ENCODE data around the gene LBR. TPM values are rescaled to one million over a fixed set of nuclear protein-coding genes. Genes with fewer than 3 reads are reported as not detected.
A peak's percentile ranks its signal among the peaks of the same experiment; 100 is the strongest.

LBR gene
- total RNA-seq, 2 donors from 2014 or later: 52.4 to 61.3 TPM

DNA sequence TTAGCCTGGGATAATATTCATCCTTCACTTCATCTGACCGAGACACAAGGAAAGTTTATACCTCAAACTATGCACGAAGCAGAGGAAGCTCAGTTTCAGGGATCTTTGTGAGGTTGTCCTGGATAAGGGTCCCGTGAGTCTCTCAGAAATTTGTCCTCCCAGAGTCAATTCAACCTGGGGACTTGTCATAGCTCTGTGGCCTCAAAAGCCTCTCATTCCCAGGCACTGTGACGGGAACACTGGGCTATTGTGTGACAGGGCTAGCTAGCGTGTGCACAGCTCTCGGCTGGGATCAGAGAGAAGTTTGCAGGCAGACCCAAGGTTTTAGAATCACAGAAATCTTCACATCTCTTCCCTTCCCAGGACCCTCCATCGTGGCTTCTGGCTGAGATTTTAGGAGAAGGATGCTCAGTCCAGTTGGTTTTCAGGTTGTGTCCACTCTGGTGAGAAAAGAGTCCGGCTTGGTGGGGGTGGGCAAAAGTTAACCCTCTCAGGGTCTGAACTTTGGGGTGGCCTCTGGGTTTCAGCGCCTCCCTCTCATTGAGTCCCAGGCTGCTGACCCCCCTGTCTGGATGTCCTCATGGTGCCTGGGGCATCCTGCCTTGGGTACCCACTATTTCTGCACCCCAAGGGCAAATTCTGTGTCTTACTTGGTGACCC, 20.4 kb upstream of the LBR start:
- DNase-seq (ENCODE audit: low spot score): peak; percentile 34

DNA sequence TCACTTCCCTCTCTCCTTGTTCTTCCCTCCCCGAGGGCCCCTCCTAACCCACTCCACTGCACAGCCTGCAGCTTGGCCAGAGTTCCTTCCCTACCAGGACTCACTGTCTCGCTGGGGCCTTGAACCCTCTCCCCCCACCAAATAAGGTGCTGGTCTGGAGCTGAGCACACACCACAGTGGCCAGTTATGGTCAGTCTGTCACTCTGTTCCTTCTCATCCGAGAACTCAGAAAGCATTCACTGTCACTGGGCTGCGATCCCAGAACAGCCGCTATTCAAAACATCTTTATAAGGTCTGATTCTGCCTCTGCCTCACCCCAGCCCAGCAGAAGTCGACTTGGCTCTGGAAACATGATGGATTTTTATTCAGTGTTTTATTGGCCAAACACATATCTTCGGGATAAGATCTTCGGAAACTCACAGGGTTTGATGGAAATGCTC, 19.8 kb upstream of the LBR start:
- intact Hi-C loops (cut with DNase I): no loop called here
- peak; percentile 89 for DNase-seq (ENCODE audit: low spot score)

More for the DNA sequence above, 20.4 kb upstream of the LBR start:
- intact Hi-C loops (cut with DNase I): no loop called here

DNA sequence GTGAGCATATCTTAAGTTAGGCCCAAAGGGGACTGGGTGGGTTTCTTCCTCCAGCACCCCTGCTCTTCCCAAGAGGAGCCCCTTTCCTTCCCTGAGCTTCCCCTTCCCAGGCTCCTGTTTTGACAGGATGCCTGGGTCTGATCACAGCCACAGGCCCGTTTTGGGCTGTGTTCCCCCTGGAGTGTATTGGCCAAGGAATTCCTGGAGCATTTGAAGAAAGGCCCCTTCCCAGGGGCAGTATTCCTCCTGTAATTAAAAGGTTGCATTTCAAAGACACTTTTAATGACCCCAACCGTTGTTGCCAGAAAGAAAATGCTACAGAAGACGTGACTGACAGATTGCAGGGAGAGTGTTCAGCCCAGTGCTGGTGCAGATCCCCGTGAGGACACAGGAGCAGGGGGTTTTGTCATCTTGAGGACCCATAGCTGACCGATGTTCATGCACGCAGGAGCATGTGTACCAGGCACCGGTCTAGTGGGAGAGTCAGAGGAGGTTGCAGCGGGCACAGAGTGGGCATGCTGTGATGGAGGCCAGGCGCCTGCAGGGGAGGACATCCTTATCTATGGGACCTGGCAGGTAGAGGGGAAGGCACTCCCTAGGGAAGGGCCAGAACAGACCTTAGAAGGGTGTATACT, 19.3 kb upstream of the LBR start:
- DNase-seq (ENCODE audit: low spot score): no peak
- intact Hi-C loops (cut with DNase I): no loop called here

DNA sequence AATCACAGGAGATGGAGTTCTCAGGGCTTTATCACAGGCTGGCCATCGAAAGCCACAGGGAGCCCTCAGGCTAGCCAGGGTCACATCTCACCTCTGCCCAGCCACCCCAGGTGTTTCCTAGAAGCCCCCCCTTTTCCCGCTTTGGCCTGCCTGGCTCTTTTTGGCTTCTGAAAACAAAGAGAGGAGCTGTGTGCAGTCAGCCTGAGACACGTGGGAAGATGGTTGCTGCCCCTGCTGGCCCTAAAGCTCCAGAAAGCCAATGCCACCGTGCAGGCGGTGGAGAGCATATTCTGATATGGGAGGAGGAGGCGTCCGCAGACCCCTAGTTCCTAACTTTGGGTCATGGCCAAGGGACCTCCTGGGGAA, 18.7 kb upstream of the LBR start:
- DNase-seq (ENCODE audit: low spot score): no peak
- intact Hi-C loops (cut with DNase I): no loop called here

DNA sequence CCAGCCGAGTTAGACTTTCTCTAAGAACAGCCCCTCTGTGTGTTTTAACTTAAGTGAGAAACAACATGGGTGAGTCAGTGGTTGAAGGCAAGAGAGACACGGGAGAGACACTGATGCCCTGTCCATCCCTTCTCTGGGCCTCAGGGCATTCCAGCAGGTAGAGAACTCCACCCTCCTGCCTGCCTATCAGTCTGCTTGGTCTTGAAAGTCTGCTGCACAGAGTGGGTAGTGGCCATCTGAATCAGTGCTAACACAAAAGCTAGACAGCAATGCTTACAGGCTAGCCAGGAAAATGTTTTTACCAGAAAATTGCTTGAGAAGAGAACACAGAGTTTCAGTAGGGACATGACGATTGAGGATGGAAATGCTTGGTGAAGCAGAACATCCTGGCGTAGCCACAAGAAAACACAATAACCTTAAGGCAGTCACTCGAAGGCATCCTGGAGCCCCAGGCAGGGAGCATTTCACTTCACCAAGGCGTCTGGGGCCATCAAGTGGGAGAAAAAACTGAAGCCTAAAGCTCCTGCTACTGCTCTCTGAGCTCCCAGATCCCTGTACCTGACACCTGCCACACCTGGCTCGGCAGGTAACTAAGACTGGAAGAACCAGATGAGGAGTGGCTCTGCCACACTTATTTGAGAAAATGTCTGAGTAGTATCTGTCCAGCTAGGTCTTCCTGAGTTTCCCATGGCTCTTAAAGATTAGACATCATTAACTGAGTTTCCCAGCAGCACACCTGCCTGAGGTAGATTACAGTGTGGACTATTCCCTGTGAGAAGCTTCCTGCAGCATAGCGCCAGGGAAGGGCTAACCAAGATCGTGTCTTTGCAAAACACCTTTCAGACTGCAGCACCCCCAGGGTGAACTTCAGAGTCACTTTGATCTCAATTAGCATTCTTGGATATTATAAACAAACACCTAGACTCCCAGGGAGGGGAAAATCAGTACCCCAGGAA, 18.1 kb upstream of the LBR start:
- intact Hi-C loops (cut with DNase I): no loop called here
- DNase-seq (ENCODE audit: low spot score): no peak

DNA sequence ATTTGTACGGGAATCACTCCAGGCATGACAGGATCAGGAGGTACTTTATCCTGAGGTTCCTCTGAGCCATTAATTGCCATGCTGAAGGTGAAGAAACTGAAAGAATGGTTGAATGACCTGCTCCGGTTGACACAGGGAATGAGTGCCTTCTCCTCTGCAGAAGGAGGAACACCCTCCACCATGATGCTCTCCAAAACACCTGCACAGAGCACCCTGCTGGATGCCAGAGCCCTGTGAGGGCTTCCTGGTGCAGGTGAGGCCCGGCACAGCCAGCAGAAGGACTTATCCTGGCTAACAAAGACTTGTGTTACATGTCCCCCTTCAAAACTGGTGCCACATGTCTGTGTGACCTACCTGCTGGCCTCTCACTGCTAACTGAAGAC, 14.3 kb upstream of the LBR start:
- intact Hi-C loops (cut with DNase I): no loop called here
- no peak for DNase-seq (ENCODE audit: low spot score)

DNA sequence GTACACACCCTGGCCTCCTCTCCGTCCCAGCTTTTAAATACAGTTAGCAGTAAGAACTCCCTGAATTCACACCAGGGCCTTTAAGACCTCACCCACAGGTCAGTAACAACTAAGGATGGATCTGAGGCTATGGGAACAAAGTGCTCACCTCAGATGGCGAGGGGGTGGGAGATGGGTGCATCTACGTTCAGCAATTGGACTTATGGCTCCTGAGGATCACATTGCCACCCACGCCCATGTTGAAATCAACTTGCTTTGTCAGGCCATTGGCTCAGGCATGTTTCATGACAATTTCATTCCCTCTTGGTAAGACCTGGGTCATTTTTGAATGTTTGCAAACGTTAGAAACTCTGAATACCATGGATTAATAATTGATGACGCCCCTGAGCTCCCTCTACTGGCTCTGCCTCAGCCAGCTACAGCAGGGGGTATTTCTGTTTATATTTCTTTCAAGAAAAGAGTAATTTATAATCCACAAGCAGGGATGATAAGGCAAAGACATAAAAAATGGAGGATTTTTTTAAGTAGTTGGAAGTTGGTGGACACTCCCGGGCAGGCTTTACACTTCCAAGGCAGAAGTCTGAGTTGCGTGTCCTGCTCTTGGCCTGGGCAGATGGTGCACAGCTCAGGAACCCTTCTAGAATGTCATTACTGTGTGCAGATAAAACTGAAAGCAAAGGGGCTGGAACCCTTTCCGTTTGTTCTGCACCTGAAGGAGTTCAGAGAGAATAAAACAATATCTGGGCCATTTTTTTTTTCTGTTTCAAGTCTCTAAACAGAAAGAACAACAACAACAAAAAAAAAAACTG, 13.7 kb upstream of the LBR start:
- DNase-seq (ENCODE audit: low spot score): no peak
- intact Hi-C loops (cut with DNase I): no loop called here

DNA sequence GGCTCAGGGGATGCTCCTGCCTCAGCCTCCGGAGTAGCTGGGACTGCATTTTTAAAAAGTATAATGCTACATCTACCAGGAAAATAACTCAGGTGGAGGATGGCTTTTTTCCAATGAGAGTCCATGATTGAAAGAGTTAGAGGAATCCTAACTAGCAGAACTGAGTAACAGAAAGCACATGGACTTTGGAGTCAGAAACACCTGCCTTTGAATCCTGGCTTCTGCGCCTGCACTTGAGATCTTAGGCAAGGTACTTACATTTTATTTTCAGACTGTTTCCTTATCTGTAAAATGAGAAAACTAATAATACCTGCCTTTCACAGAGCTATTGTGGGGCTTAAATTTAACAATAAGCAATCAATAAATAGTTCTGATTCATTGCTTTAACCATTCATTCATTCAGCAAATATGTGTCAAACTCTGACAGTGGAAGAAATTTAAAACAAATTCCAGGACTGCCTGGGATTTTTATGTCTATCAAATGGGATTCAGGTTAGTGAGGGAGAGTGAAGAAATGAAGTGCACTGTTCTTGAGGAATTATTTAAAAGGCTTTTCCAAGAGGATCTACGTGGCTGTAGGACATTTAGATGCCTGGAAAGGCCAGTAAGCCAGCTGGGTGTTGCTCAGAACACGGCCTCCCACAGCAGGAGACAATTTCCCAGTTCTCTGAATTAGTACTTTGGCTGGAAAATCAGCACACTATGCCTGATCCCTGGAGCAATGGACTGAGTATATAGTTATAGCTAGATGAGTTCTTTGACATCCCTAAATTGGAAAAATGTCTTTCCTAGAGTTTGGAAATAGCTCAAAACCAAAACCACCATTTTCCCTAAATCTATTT, 12.8 kb upstream of the LBR start:
- no peak for DNase-seq (ENCODE audit: low spot score)
- intact Hi-C loops (cut with DNase I): no loop called here

DNA sequence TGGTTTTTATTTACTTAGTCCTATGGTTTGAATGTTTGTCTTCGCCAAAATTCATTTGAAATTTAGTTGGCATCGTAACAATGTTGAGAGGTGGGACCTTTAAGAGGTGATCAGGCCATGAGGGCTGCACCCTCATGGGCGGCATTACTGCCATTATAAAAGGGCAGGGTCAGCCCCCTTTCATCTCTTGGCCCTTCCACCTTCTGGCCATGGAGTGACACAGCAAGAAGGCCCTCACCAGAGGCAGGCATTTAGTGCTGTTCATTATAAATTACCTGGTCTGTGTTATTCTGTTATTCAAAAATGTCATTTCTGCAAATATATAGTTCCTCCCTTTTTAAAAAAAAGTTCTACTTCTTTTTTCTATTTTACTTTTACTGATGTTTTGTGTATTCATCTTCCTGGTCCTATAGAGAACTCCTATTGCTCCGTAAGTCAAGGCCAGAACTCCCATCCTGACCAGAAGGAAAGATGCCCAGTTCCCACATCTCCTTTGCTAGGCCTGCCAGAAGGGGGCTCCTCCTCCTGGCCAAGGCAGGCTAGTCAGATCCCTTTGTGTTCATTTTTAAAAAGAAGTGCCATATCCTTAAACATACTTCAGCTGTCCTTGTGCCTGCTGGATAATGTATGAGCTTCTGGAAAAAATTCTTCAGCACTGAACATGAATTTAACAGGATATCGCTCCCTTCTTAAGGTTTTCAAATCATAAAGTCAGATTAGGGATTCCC, 10.0 kb upstream of the LBR start:
- no peak for DNase-seq (ENCODE audit: low spot score)
- intact Hi-C loops (cut with DNase I): no loop called here

DNA sequence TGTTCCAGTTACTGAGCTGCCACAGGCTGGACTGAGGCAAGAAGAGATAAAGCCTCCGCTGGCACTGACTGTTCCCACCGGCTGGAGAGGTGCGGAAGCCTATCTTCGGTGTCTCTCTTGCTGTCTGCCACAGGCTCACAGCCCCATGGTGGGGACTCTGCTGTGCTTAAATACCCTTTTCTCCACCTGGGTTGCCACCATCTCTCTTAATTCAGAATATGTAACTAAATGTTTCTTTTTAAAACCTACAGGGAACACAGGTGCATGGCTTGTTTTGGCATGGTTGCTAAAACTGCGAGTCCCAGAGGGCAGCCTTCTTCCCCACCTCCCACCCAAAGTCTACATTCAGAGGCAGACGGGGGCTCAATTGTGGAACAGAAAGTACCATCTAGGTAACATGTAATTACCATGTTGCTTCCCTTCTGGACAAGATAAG, 8.1 kb upstream of the LBR start:
- DNase-seq (ENCODE audit: low spot score): no peak
- intact Hi-C loops (cut with DNase I): no loop called here

DNA sequence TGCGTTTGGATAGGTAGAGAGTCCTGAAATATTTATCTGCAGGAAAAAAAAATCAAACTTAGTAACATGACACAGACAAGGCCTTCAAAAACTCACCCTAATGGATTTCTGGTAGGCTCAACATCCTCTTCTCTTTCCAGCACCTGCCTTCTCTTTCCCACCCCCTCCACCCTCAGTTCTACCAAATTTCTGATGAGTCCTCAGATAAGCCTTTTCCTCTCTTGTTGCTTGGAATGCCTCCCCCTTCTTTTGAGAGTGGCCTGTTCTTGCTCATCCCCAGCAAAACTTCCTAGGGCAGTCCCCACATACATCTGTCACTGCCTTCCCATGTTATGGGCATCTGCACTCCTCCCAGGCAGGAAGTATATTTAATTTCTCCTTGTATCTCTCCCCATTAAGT, 7.6 kb upstream of the LBR start:
- DNase-seq (ENCODE audit: low spot score): no peak
- intact Hi-C loops (cut with DNase I): no loop called here

DNA sequence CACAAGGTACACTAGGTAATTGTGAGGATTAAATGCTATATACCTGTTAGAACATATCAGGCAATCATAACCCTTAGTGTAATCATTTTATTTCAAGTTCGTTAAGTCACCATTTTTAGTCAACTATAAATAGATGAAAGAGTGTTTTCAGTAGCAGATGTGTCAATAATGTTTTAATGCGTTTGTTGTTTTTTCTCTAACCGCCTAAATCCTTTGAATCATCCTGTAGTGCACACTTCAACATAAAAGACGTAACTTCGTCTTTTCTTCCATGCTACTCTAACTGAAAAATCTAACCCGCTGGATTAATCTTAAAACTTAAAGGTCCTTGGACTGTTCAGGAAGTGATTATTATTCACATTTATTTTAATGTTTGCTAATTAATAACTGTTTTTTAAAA, 7.2 kb upstream of the LBR start:
- intact Hi-C loops (cut with DNase I): no loop called here
- no peak for DNase-seq (ENCODE audit: low spot score)

DNA sequence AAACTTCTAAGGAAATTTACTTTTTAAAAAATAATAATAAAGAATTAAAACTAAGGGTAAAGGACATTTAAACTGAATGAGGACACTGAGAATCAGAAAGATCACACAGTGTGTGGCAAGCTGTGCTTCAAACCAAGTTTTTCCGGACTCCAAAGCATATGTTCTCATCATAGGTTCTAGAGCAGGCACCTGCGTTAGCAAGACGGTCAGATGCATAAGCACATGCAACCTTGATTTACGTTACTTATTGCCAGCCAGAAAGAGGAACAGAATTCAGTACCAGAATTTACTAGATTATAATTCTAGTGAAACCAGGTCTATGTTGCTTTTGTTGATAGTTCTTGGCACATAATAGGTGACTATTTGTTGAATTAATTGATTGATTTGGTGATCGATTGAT, 6.2 kb upstream of the LBR start:
- intact Hi-C loops (cut with DNase I): no loop called here
- DNase-seq (ENCODE audit: low spot score): no peak

DNA sequence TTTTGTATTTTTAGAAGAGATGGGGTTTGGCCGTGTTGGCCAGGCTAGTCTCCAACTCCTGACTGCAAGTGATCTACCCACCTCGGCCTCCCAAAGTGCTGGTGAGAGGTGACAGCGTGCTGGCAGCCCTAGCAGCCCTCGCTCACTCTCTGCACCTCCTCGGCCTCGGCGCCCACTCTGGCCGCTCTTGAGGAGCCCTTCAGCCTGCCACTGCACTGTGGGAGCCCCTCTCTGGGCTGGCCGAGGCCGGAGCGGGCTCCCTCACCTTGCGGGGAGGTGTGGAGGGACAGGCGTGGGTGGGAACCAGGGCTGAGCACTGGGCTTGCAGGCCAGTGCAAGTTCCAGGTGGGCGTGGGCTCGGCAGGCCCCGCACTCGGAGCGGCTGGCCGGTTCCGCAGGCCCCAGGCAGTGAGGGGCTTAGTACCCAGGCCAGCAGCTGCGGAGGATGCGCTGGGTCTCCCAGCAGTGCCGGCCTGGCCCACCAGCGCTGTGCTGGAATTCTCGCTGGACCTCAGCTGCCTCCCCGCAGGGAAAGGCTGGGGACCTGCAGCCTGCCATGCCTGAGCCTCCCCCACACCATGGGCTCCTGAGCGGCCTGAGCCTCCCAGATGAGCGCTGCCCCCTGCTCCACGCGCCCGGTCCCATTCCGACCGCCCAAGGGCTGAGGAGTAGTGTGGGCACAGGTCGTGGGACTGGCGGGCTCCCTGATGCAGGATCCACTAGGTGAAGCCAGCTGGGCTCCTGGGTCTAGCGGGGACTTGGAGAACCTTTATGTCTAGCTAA, 3.4 kb upstream of the LBR start:
- intact Hi-C loops (cut with DNase I): no loop called here
- DNase-seq (ENCODE audit: low spot score): no peak

DNA sequence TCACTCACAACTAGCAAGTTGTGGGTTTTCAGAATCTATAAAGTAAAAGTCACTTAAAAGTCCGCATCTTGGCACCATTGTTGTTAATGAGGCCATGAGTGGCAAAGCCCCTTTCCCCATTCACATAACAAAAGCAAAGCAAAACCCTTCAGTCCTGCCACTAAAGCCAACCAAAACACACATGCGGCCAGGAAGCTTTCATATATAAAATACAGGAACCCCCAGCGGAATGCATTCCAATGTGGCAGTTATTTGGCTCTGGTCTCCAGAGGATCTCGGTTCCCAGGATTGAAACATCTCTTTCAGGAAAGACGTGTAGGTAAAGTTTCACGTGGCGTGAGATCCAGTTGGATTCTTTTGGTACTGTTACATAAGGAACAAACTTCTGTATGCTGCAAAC, 2.5 kb upstream of the LBR start:
- DNase-seq (ENCODE audit: low spot score): no peak
- intact Hi-C loops (cut with DNase I): no loop called here

DNA sequence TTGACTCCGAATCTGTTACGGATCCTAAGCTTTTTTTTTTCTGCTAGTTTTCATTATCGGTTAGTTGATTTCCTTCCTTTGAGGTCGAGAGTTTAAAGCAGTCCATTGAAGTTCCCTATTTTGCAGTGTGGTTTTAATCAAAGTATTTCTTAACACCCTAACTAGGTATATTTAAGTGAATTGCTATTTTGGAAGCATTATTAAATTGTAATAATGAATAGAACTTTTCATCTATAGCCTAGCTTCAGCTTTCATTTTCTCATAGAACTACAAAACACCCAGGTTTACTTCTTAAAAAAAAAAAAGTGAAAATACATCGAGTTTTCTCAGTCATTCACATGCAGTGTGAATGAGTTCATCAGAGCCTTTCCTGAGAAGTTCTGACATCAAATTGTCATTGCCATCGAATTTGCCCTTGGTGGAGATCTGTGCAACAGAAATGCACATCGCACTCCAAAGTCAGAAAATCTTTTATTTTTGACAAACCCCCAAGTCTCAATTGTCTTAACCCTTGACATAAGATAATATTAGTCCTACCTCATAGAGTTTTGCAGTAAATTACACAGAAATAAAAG, 1.1 kb upstream of the LBR start:
- DNase-seq (ENCODE audit: low spot score): no peak
- intact Hi-C loops (cut with DNase I): no loop called here
